Sigmoid colon (tissue), 7 donors: ENCODE measurements around the gene METTL2A. TPM values are rescaled to one million over a fixed set of nuclear protein-coding genes. Genes with fewer than 3 reads are reported as not detected.
"Not testable (repeated sequence)": the region's sequence is repeated elsewhere in the genome, so short reads cannot be mapped to it uniquely, and the experiment has no call there.

ENCODE experiments used
- DNase-seq: peaks from one replicate; pipeline ENCODE4 v3.0.0-alpha.2; 2019
- H3K27ac ChIP-seq, 4 donors: fragments of 200-600 bp; sonication (generic); one replicate each; pipeline ENCODE4 v1.5.1; 2016 to 2019; ENCODE audit warnings: mild to moderate bottlenecking in 1 of 4
- H3K27me3 ChIP-seq, 3 donors: fragments of 200-600 bp; sonication (generic); one replicate each; pipeline ENCODE4 v1.5.1; 2019; ENCODE audit warnings: mild to moderate bottlenecking in 1 of 3
- H3K36me3 ChIP-seq, 4 donors: fragments of 200-600 bp; sonication (generic); one replicate each; pipeline ENCODE4 v1.5.1; 2016 to 2019
- H3K4me1 ChIP-seq, 4 donors: fragments of 200-600 bp; sonication (generic); one replicate each; pipeline ENCODE4 v1.5.1; 2017 to 2019
- H3K4me3 ChIP-seq, 4 donors: fragments of 200-600 bp; sonication (generic); one replicate each; pipeline ENCODE4 v1.5.1; 2017 to 2019; ENCODE audit warnings: mild to moderate bottlenecking in 2 of 4, moderate library complexity in 1 of 4
- H3K9me3 ChIP-seq, 4 donors: fragments of 200-600 bp in 3 of 4; sonication (generic) in 3 of 4; one replicate each; pipeline versions ENCODE4 v1.5.1 to v1.6.1; 2013 to 2019
- EP300 ChIP-seq, 4 donors: sonication (generic); formaldehyde crosslinking; IDR thresholded peaks; one replicate each; pipeline ENCODE4 v1.6.1; 2017; ENCODE audit warnings: antibody characterized with exemption in 4 of 4
- POLR2A ChIP-seq, 2 donors: fragments of 450-650 bp; IDR thresholded peaks; one replicate each; pipeline ENCODE4 v1.6.1; 2016; ENCODE audit warnings: antibody characterized with exemption in 2 of 2, mild to moderate bottlenecking in 2 of 2, moderate library complexity in 2 of 2
- POLR2AphosphoS5 ChIP-seq, 4 donors: sonication (generic); formaldehyde crosslinking; IDR thresholded peaks; one replicate each; pipeline ENCODE4 v1.6.1; 2017; ENCODE audit warnings: antibody characterized with exemption in 4 of 4
- WGBS, 2 donors: extraction: QIAGEN DNeasy Blood & Tissue Kit; methylation state at CpG; one replicate each; pipeline ENCODE4 v1.1.7; 2013; 5-methylcytosine and 5-hydroxymethylcytosine counted together
- intact Hi-C: fragments of 100-400 bp; cut with DNase I; formaldehyde crosslinking; loops from one replicate; pipeline ENCODE4 v1.15.1; 2023
- polyA plus RNA-seq, 3 donors: library from polyadenylated mRNA; stranded (reverse); fragments of 200-250 nt; gene quantifications; one replicate each; pipeline ENCODE4 v1.2.3, GENCODE V29; 2013
- total RNA-seq, 4 donors: library from RNA; depleted of rRNA; stranded (reverse); fragments of >200 nt; gene quantifications; one replicate each; pipeline ENCODE4 v1.1.0, GENCODE V29; 2016
- TF ChIP-seq, protein P1 (sequence below), 4 experiments: fragments of 450-650 bp in 3 of 4; fragments of 200-600 bp in 1 of 4; IDR thresholded peaks; one replicate each; pipeline ENCODE4 v1.5.1; 2016 to 2019; ENCODE audit warnings: antibody characterized with exemption in 4 of 4, mild to moderate bottlenecking in 3 of 4, moderate library complexity in 2 of 4
- donor health status: healthy with polysubstance abuse.
- donor health status: Bipolar disorder and iron deficiency.
- donor health status: healthy.

METTL2A gene
- total and polyA plus RNA-seq, 7 donors = 8.6 to 17.8 (median 12.8) TPM

DNA sequence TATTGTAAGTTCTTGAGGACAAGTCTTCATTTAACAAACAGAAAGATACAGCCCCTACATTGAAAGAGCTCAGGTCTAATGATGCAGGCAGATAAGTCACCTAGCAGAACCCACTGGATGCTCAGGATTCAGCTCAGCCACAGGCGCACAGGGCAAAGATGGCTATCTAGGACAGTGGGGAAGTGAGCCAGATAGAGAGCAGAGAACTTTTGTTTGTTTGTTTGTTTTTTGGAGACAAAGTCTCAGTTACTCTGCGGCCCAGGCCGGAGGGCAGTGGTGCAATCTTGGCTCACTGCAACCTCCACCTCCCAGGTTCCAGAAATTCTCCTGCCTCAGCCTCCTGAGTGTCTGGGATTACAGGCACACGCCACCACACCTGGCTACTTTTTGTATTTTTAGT, 20.4 kb downstream of the METTL2A start:
- DNase-seq = no peak
- Histone ChIP-seq H3K4me1 (no peaks in the 10 kb centered on the region), H3K36me3 (peaks cover 6 to 87% (median 42%) of the 10 kb centered on the region in 4 donors), H3K9me3 (no peaks in the 10 kb centered on the region), H3K27me3 (no peaks in the 10 kb centered on the region), H3K4me3 (no peak overlapping the region), H3K27ac (no peak overlapping the region)
- intact Hi-C loops = no loop called here
- TF ChIP-seq POLR2A (IDR thresholded peaks at IDR 0.05) (no peak), EP300 (IDR thresholded peaks at IDR 0.05) (no peak), POLR2AphosphoS5 (IDR thresholded peaks at IDR 0.05) (no peak)
- TF ChIP-seq, protein P1, sequence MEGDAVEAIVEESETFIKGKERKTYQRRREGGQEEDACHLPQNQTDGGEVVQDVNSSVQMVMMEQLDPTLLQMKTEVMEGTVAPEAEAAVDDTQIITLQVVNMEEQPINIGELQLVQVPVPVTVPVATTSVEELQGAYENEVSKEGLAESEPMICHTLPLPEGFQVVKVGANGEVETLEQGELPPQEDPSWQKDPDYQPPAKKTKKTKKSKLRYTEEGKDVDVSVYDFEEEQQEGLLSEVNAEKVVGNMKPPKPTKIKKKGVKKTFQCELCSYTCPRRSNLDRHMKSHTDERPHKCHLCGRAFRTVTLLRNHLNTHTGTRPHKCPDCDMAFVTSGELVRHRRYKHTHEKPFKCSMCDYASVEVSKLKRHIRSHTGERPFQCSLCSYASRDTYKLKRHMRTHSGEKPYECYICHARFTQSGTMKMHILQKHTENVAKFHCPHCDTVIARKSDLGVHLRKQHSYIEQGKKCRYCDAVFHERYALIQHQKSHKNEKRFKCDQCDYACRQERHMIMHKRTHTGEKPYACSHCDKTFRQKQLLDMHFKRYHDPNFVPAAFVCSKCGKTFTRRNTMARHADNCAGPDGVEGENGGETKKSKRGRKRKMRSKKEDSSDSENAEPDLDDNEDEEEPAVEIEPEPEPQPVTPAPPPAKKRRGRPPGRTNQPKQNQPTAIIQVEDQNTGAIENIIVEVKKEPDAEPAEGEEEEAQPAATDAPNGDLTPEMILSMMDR (IDR thresholded peaks at IDR 0.05) = no peak
- WGBS, 2 donors = 89 to 95% methylated on average over 4 of the region's 4 CpGs

DNA sequence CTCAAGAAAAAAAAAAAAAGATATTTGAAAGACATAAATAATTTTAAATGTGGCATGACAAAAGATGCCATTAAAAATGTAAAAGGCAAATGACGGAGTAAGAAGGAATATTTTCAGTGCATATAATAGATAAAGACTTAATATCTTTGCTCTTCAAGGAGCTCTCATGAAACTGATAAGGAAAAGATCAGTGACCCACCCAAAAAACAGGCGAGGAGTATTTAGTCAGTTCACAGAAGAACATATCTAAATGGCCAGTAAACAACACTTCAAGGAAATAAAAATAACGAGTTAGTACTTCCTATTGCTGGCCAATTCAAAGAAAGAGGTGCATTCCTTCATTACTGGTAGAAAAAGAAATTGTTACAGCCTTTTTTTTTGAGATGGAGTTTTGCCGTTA, 22.1 kb downstream of the METTL2A start:
- not testable (repeated sequence) for H3K27me3 ChIP-seq
- peaks cover 6 to 87% (median 38%) of the 10 kb centered on the region in 4 donors for H3K36me3 ChIP-seq

DNA sequence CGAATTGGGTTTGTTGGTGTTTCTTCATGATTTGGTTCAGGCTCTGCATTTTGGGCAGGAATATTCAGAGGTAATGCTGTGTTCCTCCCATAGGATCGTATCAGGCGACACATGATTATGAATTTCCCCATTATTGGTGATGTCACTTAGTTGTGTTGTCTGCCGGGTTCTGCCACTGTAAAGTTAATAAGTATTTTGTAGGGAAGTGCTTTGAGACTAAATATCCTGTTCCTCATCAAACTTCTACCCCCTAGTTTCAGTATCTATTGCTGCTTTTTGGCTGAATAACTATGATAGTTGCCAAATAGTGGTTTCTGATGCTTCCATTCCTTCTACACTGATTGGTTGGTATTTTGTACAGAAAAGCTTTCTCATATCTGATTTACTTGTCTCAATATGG, 28.5 kb downstream of the METTL2A start:
- H3K27me3 ChIP-seq, H3K4me3 ChIP-seq, H3K4me1 ChIP-seq, intact Hi-C loops, H3K9me3 ChIP-seq, H3K27ac ChIP-seq, DNase-seq: not testable (repeated sequence)
- WGBS, 2 donors = 85 to 88% methylated on average over 4 of the region's 4 CpGs
- H3K36me3 ChIP-seq = peaks cover 0 to 26% (median 9%) of the 10 kb centered on the region in 4 donors

More for the DNA sequence above, 22.1 kb downstream of the METTL2A start:
- DNase-seq, H3K4me1 ChIP-seq, intact Hi-C loops, H3K9me3 ChIP-seq, H3K4me3 ChIP-seq, H3K27ac ChIP-seq: not testable (repeated sequence)
- 77 to 87% methylated on average over 4 of the region's 4 CpGs for WGBS, 2 donors

DNA sequence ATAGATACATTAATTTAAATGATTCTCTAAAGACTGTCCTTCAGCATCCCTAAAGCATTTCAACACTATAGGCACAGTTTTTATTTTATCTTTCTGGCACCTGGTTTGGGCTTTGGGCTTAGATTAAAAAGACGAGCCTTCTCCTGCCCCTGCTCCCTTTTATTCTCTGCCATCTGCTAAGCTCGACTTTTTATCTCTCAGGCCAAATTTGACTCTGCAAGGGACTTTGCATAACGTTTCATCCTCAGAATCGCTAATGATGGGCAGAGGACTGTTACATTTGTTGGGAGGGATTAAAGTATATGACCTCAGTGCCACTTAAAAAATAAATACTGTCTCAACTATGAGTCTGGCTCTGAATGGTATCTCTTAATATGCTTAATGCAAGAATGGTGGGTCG, 29.3 kb downstream of the METTL2A start:
- H3K4me3 ChIP-seq, H3K27me3 ChIP-seq, H3K27ac ChIP-seq, intact Hi-C loops, H3K4me1 ChIP-seq, H3K9me3 ChIP-seq, DNase-seq: not testable (repeated sequence)
- 86 to 88% methylated on average over 5 of the region's 5 CpGs for WGBS, 2 donors
- H3K36me3 ChIP-seq = peaks cover 0 to 18% (median 3%) of the 10 kb centered on the region in 4 donors

DNA sequence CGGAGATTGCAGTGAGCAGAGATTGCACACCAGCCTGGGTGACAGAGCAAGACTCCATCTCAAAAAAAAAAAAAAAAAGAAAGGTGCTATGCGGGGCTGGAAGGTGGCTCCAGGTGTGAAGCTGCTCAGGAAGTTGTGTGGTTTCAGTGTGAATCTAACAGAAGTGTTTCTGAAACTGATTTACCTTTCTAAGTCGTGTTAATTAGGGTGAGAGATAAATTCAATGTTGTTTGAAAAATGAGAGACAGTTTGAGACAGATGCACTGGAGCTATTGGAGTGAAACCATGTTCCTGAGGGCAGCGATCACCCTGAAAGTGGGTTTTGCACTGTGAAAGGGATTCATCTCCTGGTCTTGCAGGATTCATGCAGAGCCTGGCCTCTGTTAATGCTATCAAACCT, 30.0 kb downstream of the METTL2A start:
- H3K4me1 ChIP-seq, H3K4me3 ChIP-seq, H3K9me3 ChIP-seq, H3K27me3 ChIP-seq, DNase-seq, intact Hi-C loops, H3K27ac ChIP-seq: not testable (repeated sequence)
- 64 to 78% methylated on average over 4 of the region's 4 CpGs for WGBS, 2 donors
- H3K36me3 ChIP-seq = peaks cover 0 to 12% (median under 1%) of the 10 kb centered on the region in 4 donors

DNA sequence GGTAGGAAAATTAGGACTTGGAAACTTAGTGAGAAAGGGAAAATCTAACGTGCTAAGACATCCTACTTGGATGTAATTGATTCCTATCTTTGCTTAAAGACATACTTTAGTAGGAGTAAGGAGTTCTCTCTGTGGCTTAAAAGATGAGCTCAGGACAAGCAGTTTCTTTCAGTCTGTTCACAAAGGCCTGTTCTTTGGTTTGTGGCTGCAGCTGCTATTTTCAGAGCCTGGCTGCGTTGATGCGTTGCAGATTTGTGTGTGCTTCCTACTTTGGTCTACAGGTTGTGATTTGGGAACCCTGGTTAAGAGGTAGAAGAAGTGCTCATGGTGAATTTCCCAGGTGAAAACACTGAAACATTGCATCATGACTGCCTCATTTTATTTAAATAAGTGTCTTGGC, 30.4 kb downstream of the METTL2A start:
- H3K27me3 ChIP-seq, H3K4me3 ChIP-seq, H3K4me1 ChIP-seq, H3K36me3 ChIP-seq, H3K27ac ChIP-seq, DNase-seq, H3K9me3 ChIP-seq, intact Hi-C loops: not testable (repeated sequence)
- WGBS, 2 donors = 55 to 81% methylated on average over 3 of the region's 3 CpGs

DNA sequence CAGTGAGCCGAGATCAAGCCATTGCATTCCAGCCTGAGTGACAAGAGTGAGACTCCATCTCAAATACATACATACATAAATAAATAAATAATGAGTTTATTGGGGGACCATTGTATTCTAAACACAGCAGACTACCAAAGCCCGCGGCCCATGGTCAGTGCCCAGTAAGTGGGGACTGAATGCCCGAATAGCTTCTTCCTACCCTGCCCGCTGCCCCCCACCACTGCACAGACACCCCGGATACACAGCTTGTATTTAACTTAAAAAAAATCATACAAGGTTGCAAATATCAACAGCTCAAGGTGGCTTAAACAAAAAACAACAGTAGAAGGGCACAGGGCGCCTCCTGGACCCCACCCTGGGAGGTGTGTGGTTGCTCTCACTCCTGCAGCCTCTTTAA, 32.3 kb downstream of the METTL2A start:
- H3K36me3 ChIP-seq = no peaks in the 10 kb centered on the region
- TF ChIP-seq, protein P1 (IDR thresholded peaks at IDR 0.05) = no peak
- TF ChIP-seq POLR2A (IDR thresholded peaks at IDR 0.05) (no peak), EP300 (IDR thresholded peaks at IDR 0.05) (no peak), POLR2AphosphoS5 (IDR thresholded peaks at IDR 0.05) (no peak)
- no peaks in the 10 kb centered on the region for H3K27me3 ChIP-seq
- no peak for DNase-seq
- intact Hi-C loops = no loop called here
- no peaks in the 10 kb centered on the region for H3K4me1 ChIP-seq
- 91 to 93% methylated on average over 7 of the region's 7 CpGs for WGBS, 2 donors
- no peak overlapping the region for H3K27ac ChIP-seq
- no peaks in the 10 kb centered on the region for H3K9me3 ChIP-seq
- no peak overlapping the region for H3K4me3 ChIP-seq

DNA sequence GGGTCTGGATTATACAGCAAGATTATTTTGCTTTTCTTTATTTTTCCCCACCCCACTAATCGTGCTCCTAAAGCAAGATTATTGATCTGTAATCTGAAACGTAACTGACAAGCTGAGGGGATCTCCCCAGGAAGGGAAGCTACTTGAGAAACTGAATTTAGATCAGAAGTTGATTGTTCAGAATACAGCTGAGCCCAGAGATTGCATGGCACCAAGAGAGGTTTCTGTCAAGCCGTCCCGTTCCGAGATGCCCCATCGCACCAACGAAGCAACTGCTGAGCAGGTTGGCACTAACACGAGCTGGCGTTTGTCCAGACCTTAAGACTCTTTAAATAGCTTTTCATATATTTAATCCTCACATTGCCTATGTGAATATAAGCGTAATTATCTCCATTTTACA, 34.8 kb downstream of the METTL2A start:
- H3K4me1 ChIP-seq, H3K4me3 ChIP-seq, H3K36me3 ChIP-seq, H3K27me3 ChIP-seq, H3K27ac ChIP-seq, H3K9me3 ChIP-seq, intact Hi-C loops, DNase-seq: not testable (repeated sequence)
- 72 to 79% methylated on average over 10 of the region's 10 CpGs for WGBS, 2 donors

DNA sequence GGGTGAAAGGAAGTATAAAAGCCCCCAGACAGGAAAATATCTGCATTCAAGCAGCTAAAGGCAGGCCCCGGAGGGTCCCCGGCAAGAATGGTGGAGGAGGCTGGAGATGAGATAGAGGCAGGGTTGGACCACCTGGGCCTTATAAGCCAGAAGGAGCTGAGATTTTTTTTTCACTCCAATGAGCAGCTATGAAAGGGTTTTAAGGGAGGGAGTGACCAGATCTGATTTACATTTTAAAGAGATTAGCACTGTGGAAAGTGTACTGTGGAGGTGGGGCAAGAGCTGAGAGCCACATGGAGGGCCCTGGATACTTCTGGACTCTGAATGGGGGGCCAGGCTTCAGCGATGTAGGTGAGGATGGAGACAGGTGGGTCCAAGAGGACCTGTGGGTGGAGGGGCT, 40.7 kb downstream of the METTL2A start:
- intact Hi-C loops, H3K27me3 ChIP-seq, DNase-seq, H3K4me3 ChIP-seq, H3K36me3 ChIP-seq, H3K9me3 ChIP-seq, H3K4me1 ChIP-seq, H3K27ac ChIP-seq: not testable (repeated sequence)
- WGBS, 2 donors = 82 to 86% methylated on average over 3 of the region's 3 CpGs

DNA sequence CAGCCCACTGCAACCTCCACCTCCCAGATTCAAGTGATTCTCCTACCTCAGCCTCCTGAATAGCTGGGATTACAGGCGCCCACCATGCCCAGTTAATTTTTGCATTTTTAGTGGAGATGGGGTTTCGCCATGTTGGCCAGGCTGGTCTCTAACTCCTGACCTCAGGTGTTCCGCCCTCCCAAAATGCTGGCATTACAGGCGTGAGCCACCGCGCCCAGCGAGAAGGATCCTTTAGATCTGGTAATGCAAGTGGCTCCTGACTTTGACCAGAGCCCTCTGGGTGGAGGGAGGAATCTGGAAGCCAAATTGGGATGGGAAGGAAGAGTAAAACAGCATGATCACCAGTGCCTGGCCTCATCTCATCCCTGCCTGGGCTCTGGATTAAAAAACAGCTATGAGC, 41.6 kb downstream of the METTL2A start:
- 97% methylated on average over 7 of the region's 7 CpGs for WGBS, 2 donors
- intact Hi-C loops, H3K27ac ChIP-seq, H3K27me3 ChIP-seq, H3K4me1 ChIP-seq, H3K4me3 ChIP-seq, DNase-seq, H3K36me3 ChIP-seq, H3K9me3 ChIP-seq: not testable (repeated sequence)
